Astrocyte of the hippocampus (primary cell): ENCODE measurements around the gene IRAK2.
"Not testable (repeated sequence)": the region's sequence is repeated elsewhere in the genome, so short reads cannot be mapped to it uniquely, and the experiment has no call there.

ENCODE experiments used
- DNase-seq: peaks from one replicate; pipeline ENCODE4 v3.0.0; 2011; ENCODE audit warnings: low read depth, low spot score

Gene IRAK2

DNA sequence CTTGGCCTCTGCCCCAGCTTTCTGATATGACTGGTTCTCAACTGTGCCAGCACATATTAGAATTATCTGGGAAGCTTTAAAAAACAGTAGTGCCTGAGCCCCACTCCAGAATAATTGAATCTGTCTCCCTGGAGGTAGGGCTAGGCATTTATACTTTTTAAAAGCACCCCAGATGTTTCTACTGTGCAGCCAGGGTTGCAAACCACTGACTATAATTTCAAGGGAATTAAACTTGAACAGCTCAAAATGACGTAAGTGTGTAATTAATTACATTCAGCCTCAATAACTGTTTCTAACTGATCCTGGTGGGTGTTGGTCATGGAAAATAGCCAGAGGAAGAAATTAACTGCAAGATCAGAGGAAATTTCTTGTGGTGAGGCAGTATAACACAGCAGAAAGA, 4.4 kb upstream of the IRAK2 start:
- peak; percentile 41 for DNase-seq

DNA sequence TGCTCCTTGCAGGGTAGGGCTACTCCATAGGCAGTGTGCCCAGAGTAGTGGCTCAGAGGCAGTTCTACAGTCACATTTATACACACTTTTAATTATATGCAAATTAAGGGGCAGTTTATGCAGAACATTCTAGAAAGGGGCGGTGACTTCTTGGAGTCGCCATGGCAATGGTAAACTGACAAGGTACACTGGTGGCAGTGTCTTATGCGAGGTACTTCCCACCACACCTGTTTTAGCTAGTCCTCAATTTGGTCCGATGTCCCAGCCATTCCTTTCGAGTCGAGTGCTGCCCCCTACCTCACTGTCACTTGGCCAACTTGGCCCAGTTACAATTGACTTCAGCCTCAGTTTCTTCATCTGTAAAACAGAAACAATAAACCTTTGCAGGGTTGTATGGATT, 3.8 kb upstream of the IRAK2 start:
- DNase-seq, result no peak

DNA sequence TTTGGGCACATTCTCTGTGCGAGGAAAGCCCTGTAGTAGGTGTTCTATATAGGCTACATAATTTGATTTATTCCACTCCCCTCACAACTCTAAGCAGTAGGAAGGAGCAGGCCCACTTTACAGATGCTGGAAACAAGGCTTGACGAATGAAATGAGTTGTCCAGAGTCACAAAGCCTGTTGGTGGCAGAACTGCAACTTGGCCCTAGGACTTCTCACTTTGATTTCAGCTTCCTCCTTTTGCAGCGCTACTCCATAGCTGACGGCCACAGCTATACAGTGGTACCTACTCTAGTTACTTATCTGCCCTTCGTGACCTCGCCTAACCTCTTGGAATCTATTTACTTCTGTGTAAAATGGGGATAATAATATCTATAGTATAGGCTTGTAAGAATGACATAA, 2.5 kb upstream of the IRAK2 start:
- DNase-seq, result no peak

DNA sequence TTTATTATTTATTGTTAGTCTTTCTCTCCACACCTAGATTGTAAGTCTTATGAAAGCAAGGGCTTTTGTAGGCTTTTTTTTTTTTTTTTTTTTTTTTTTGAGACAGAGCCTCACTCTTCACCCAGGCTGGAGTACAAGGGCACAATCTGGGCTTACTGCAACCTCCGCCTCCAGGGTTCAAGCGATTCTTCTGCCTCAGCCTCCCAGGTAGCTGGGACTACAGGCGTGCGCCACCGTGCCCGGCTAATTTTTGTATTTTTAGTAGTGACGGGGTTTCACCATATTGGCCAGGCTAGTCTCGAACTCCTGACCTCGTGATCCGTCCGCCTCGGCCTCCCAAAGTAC, 546 bp upstream of the IRAK2 start:
- not testable (repeated sequence) for DNase-seq

DNA sequence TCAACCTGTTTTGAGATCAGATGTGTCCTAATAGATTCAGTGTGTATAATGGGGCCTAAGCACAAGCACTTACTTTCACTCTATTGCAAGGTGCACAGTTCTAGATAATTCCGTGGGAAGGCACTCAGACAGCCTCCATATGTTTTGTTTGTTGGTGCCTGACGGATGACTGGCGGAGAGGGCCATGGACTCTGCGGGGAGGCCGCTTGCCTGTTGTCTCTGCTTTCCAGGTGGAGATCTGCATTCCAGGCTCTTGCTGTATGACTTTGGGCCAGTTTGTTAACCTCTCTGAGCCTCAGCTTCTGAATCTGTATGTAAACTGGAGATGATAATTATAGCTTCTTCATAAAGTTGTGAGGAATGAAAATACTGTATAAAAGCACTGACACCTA, 1.5 kb downstream of the IRAK2 start:
- no peak for DNase-seq

DNA sequence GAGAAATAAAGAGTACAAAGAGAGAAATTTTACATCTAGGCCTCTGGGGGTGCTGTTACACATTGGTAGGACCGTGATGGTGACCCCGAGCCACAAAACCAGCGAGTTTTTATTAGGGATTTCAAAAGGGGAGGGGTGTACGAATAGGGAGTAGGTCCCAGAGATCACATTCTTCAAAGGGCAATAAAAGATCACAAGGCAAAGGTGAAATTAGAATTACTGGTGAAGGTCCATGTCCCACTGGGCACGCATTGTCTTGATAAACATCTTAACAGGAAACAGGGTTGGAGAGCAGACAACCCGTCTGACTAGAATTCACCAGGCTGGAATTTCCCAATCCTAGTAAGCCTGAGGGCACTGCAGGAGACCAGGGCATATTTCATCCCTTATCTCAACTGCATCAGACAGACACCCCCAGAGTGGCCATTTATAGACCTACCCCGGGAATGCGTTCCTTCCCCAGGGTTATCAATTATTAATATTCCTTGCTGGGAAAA, 4.3 kb downstream of the IRAK2 start:
- no peak for DNase-seq

DNA sequence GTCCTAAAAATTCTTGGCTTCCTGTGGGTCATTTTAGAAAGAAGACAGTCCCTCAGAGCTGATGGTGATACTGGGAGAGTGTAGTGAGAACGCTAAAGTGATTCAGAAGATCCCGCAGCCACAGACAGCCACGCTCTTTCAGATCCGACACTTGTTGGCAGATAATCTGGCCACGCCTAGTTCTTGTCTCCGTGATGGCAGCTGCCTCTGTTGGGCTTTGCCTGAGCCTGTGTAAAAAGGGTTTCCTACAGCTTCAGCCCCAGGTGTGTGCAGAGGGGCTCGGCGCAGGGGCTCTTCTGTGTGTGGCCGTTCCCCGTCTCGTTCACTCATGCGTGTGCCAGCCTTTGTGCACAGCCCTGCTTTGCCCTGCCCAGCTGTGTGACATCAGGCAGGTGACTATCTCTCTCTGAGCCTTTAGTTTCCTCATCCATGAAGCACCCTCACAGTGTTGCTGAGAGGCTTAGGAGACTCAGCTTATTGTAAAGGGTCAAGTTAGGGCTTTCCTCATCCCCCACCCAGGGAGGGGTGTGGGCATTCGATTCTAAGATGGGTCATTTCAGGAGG, 6.3 kb downstream of the IRAK2 start:
- no peak for DNase-seq

DNA sequence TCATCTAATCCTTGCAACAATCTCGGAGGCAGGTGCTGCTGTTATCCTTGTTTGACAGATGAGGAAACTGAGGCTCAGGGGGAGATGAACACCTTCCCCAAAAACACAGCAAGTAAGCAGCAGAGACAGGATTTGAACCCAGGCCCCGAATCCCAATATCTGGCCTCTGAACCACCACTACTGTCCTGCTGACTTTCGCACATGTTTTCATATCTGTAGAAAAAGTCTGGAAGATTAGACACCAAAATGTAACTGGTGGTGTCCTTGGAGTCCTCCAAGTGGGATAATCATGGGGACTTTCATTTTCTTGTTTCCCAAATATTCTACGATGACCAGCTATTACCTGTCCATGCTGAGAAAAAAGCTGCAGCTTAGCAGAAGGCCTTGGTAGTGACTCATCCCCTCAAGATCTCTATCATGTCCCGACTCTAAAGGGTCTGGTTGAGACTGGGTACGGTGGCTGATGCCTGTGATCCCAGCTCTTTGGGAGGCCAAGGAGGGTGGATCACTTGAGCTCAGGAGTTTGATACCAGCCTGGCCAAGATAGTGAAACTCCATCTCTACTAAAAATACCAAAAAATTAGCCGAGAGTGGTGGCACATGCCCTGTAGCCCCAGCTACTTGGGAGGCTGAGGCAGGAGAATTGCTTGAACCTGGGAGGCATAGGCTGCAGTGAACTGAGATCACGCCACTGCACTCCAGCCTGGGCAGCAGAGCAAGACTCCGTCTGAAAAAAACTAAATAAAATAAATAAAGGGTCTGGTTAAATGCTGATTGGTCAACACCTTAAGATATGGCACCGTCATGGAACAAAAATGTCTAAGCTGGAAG, 8.6 kb downstream of the IRAK2 start:
- no peak for DNase-seq

DNA sequence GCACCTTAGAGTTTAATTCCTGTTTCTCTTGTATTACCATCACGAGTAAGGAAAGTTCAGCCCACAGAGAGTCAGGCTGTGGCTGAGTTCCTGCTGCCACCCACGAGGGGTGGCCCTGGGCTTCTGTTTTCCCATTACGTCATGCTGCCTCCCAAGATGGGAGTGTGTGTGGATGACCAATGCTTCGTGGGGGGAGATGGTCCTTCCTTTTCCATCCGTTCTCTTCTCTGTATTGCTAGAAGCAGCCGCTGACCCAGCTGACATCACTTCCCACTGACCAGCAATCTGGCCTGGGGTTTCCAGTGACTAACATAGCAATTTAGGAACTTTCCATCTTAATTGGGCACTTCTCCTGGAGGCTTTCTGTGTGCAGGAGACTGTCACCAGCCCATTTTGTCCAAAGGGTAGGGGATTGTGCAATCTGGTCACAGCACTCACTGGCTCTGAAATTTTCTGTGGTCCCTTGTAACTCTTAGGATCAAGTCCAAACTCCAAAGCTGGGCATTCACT, 9.3 kb downstream of the IRAK2 start:
- peak; percentile 96 for DNase-seq

DNA sequence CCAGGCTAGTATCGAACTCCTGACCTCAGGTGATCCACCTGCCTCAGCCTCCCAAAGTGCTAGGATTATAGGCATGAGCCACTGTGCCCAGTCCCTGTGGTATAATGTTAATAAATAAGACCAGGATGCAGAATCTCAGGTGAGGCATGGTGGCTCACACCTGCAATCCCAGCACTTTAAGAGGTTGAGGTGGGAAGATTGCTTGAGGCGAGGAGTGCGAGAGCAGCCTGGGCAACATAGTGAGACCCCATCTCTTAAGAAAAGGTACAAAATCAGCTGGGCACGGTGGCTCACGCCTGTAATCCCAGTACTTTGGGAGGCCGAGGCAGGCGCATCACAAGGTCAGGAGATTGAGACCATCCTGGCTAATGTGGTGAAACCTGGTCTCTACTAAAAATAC, 10.6 kb downstream of the IRAK2 start:
- not testable (repeated sequence) for DNase-seq

DNA sequence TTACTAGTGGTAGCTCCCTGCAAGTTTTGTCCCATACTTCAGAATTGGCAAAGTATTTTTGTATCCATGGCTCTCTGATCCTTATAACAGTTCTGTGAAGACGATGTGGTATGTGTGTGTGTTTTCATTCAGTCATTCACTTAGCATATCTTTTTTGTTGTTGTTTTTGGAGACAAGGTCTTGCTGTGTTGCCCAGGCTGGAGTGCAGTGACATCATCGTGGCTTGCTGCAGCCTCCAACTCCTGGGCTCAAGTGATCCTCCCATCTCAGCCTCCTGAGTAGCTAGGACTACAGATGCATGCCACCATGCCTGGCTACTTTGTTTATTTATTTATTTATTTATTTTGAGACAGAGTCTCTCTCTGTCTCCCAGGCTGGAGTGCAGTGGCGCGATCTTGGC, 11.4 kb downstream of the IRAK2 start:
- DNase-seq, result not testable (repeated sequence)

DNA sequence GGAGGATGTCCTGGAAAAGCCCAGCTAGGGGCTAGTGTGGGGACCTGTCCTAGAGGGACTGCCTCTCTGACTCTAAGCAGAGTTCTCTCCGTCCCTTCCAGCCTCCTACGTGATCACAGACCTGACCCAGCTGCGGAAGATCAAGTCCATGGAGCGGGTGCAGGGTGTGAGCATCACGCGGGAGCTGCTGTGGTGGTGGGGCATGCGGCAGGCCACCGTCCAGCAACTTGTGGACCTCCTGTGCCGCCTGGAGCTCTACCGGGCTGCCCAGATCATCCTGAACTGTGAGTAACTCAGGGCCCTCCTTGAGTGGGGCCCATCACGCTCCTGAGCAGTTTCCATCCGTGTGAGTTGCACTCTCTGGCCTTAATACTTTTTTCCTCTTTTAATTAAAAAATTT, 13.0 kb downstream of the IRAK2 start:
- DNase-seq, result no peak

DNA sequence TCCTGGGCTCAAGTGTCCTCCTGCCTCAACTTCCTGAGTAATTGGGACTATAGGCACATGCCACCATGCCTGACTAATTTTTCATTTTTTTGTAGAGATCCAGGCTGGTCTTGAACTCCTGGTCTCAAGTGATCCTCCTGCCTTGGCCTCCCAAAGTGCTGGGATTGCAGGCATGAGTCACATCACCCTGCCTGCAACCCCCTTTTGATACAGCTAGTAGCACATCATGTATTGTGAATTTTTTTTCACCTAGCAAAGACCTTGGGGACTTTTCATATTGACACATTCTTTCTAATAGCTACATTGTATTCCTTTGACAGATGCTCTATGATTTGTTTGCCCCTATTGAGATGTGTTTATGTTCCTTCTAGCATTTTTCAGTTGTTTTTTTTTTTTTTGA, 14.2 kb downstream of the IRAK2 start:
- DNase-seq, result no peak

DNA sequence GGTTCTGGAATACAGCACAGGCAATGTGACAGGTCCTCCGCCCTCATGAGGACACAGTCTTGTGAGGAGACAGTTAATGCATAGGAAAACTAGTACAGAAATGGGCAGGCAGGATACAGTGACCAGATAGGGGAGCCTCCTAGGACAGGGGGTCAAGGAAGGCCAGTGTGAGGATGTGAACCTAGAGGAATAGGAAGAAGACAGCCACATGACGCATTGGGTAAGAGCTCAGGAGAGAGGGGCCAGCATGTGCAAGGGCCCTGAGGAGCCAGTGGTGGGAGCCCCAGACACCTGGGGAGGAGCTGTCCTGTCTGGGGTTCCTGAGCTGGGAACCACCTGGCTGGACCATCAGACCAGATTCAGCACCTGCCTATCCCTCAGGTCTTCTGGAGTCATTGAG, 15.6 kb downstream of the IRAK2 start:
- no peak for DNase-seq

DNA sequence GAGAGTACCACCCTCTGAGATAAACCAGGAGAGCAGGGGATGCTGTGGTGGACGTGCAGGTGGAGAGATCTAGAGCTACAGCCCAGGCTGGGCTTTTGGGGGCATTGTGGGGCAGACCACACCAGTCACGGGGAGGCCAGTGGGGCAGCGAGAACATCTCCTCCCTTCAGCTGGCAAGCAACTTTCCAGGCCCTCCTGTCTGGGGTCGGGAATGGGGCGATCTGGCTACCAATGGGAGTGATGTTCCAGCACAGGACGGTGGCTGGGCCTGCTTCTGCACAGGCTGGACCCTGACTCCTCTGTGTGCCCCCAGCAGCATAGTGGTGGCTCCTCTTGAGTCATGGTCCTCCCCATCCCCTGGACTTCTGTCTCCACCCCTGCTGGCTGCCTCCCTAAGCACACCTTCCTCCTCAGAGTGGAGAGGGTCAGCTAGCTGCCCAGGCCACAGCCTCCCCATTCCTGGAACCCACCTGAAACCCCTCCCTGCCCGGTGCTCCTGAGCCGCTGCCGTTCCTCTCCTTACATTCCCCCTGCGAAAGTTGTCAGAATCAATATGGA, 16.1 kb downstream of the IRAK2 start:
- no peak for DNase-seq

DNA sequence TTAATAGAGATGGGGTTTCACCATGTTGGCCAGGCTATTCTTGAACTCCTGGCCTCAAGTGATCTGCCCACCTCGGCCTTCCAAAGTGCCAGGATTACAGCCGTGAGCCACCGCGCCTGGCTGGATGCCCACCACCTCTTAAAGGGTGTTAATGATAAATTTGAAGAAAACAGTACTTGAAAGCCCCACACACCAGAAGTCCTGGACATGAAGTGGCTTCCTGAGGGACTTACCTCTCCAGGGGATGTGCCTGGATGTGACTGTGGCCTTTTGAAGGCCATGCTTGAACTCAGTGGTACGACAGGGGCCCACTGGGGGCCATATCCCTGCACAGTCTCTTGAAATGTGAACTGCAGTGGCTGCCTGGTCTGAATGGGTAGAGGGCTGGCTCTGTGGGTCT, 18.2 kb downstream of the IRAK2 start:
- no peak for DNase-seq

DNA sequence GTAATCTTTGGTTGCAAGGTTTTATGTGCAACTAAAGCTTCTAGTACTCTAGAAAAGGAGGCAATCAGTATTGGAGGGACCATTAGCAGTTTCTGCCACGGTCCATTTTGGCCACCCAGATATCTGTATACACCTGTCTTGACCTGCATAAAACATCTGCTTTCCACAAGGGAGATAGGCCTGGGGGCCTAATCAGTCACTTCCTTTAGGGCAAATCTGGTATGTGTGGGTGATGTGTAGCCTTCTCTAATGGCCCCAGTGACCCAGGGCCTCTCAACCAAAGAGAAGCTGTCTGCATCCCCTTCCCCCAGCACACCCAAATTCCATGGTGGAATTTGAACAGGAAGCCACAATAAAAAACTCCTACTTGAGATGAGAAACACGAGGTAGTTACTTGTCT, 19.5 kb downstream of the IRAK2 start:
- no peak for DNase-seq

DNA sequence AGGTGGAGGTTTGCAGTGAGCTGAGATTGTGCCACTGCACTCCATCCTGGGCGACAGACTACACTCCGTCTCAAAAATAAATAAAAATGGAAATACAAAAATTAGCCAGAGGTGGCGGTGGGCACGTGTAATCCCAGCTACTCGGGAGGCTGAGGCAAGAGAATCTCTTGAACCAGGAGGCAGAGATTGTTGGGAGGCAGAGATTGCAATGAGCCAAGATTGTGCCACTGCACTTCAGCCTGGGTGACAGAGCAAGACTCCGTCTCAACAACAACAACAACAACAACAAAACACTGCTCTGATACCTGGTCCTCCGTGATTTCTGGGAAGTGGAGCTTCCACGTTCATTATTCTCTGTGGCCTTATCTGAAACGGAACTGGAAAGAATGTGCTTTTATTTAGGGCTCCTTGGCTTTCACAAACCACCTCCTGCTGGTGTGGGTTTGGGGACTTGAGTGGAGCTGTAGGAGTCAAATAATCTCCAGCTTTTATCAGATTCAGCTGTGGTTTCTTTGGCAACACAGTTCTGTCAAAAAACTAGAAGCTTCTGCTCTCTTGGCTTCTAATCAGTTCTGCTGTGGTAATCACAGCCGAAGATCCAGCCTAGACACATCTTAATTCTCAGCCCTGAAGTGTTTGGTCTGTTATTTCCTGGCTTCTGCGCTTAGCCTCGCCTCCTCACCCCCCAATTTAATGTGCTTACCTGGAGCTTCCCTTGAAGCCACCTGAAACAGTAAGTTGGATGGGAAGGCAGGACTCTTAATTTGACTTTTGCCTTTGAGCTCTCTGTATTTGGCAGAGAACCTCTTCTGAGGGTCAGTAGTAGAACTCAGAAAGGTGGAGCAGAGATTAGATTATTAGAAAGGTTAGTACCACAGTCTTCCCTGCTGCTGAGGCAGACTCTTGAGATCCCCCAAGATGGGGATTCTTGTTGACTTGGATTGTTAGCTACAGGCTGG, 21.4 kb downstream of the IRAK2 start:
- peak; percentile 67 for DNase-seq

DNA sequence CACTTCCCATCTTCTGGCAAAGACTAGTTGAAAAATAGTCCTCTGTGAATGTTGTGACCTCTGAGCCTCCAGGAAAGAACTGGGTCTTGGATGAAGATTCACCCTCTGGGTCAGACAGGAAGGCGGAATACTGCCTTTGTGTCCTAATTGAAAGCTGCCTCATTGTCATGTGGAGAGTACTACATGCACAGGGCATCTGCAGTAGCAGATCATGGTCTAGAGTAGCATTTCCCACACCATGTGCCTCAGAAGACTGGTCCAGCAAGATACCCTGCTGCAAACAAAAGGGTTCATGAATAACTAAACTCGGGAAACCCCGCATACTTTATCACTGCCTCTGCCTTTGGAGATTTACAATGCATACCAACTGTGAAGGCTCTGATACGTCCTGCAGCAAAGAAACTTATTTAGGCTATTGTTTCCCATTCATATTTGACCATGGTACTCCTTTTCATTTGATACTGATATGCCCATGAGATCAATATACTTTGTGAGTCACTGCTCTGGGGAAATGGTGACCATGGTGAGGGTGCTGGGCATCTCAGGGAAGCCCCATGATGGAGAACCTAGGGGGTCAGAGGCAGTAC, 22.7 kb downstream of the IRAK2 start:
- DNase-seq, result no peak

DNA sequence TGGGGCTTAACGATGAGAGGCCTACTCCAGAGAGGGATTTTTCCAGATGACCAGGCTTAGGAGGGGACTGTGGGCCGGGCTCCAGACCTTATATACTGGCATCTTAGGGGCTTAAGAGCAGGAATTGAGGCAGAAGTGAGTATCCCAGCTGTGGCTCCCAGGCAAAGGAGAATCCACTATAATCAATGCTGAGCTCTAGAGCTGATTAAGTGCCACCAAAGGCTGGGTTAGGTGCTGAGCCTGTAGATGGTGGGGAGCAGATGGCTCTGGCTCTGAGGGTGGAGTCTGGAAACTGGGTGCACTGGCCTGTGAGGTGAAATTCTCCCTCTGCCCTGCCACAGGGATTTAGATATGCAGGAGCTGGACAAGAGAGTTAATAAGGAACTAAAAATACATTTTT, 23.2 kb downstream of the IRAK2 start:
- no peak for DNase-seq

DNA sequence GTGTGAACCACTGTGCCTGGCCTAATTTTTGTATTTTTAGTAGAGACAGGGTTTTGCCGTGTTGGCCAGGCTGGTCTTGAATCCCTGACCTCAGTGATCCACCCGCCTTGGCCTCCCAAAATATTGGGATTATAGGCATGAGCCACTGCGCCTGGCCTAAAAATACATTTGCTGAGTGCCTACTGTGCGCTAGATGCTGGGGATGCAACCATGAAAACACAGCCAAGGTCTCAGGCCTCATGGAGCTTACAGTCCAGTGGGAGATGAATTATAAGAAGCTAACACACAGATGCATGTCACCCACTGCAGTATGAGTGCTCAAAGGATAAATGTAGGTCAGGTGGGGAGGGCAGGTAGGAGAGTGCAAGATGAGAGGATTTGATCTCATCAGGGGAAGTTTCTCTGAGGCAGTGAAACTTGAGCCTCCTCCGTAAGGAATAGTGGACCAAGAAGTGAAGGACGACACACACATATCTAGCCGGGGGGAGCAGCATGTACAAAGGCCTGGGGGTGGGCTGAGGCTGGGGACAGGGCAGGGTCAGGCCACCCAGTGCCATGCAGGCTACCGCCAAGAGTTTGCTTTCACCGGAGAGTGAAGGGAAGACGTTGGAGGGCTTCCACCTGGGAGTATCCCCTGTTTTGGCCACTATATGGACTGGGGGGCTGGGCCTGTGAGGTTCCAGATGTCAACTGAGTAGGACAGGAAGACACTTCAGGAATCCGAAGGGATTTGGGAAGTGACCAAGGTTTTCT, 24.3 kb downstream of the IRAK2 start:
- no peak for DNase-seq
